Right ventricle myocardium inferior (tissue), 1 donor: Measurements from ENCODE around the gene CCL4. TPM values are rescaled to one million over a fixed set of nuclear protein-coding genes. Genes with fewer than 3 reads are reported as not detected.
A peak's percentile ranks its signal among the peaks of the same experiment; 100 is the strongest.
"Not testable (repeated sequence)": the region's sequence is repeated elsewhere in the genome, so short reads cannot be mapped to it uniquely, and the experiment has no call there.

Experiments used
- ATAC-seq: fragments of 200-7000 bp; cut with Tn5 transposase; one replicate; pipeline ENCODE4 v1.9.1; 2020; ENCODE audit warnings: mild to moderate bottlenecking, moderate library complexity
- DNase-seq: peaks from one replicate; pipeline ENCODE4 v3.0.0; 2021; ENCODE audit errors: missing footprints
- intact Hi-C: fragments of 100-400 bp; cut with DNase I; formaldehyde crosslinking; loops from one replicate; pipeline ENCODE4 v1.11.0; 2022
- total RNA-seq: library from RNA; stranded (reverse); fragmentation: NEBNext Ultra II Directional; extraction: Animal tissue kit (Norgen Biotek cat#: 25700); gene quantifications from one replicate; pipeline ENCODE4 v1.2.1, GENCODE V29; 2021
- donor health status: DM: no; HTN: yes; CAD: no; lungs with severe emphysema.

CCL4 gene
- total RNA-seq, 1 donor from 2014 or later = 0.92 TPM

- ATAC-seq = peak; percentile 81
- intact Hi-C loops = no loop called here
Observed at GRCh38 chr17:36085765-36086164, 17.9 kb upstream of the CCL4 start.

GRCh38 chr17:36086791-36087190 lies 16.8 kb upstream of the CCL4 start:
- intact Hi-C loops = no loop called here
- no peak for DNase-seq
- no peak for ATAC-seq

More at GRCh38 chr17:36085765-36086164, 17.9 kb upstream of the CCL4 start:
- DNase-seq = no peak

- DNase-seq, intact Hi-C loops, ATAC-seq: not testable (repeated sequence)
Observed at GRCh38 chr17:36087471-36087870, 16.2 kb upstream of the CCL4 start.

GRCh38 chr17:36087897-36088572 lies 15.6 kb upstream of the CCL4 start:
- ATAC-seq, intact Hi-C loops, DNase-seq: not testable (repeated sequence)

- ATAC-seq (no peak), DNase-seq (no peak)
- intact Hi-C loops = no loop called here
Observed at GRCh38 chr17:36088670-36089338, 14.8 kb upstream of the CCL4 start.

- ATAC-seq (no peak), DNase-seq (no peak)
- intact Hi-C loops = no loop called here
Observed at GRCh38 chr17:36089339-36089865, 14.2 kb upstream of the CCL4 start.

- DNase-seq (no peak), ATAC-seq (peak; percentile 42)
- intact Hi-C loops = no loop called here
Observed at GRCh38 chr17:36089888-36090836, 13.5 kb upstream of the CCL4 start, which contains the start of gene CCL3. CCL3 (minus strand) TSS chr17:36090143; CDS start chr17:36090058, 85 bp downstream.

GRCh38 chr17:36092230-36092629 lies 11.4 kb upstream of the CCL4 start:
- DNase-seq (no peak), ATAC-seq (no peak)
- intact Hi-C loops = no loop called here

- ATAC-seq, DNase-seq, intact Hi-C loops: not testable (repeated sequence)
Observed at GRCh38 chr17:36092715-36093114, 10.9 kb upstream of the CCL4 start.

- intact Hi-C loops = no loop called here
- ATAC-seq (no peak), DNase-seq (no peak)
Observed at GRCh38 chr17:36094232-36094631, 9.4 kb upstream of the CCL4 start.

- no peak for ATAC-seq
Observed at GRCh38 chr17:36094746-36095145, 8.9 kb upstream of the CCL4 start.

GRCh38 chr17:36095992-36096391 lies 7.6 kb upstream of the CCL4 start:
- intact Hi-C loops = no loop called here

More at GRCh38 chr17:36094746-36095145, 8.9 kb upstream of the CCL4 start:
- DNase-seq = no peak
- intact Hi-C loops = no loop called here

GRCh38 chr17:36099004-36099403 lies 4.6 kb upstream of the CCL4 start:
- intact Hi-C loops, DNase-seq, ATAC-seq: not testable (repeated sequence)

More at GRCh38 chr17:36095992-36096391, 7.6 kb upstream of the CCL4 start:
- ATAC-seq = no peak
- no peak for DNase-seq

GRCh38 chr17:36104246-36104645 lies 619 bp downstream of the CCL4 start:
- intact Hi-C loops, ATAC-seq, DNase-seq: not testable (repeated sequence)

- intact Hi-C loops = no loop called here
- no peak for ATAC-seq
- DNase-seq = no peak
Observed at GRCh38 chr17:36104701-36105181, 1.1 kb downstream of the CCL4 start.

- no peak for ATAC-seq
Observed at GRCh38 chr17:36105781-36106492, 2.3 kb downstream of the CCL4 start.

GRCh38 chr17:36106493-36106835 lies 2.8 kb downstream of the CCL4 start:
- ATAC-seq (no peak), DNase-seq (no peak)
- intact Hi-C loops = no loop called here

More at GRCh38 chr17:36105781-36106492, 2.3 kb downstream of the CCL4 start:
- intact Hi-C loops = no loop called here
- no peak for DNase-seq

- DNase-seq (no peak), ATAC-seq (no peak)
- intact Hi-C loops = no loop called here
Observed at GRCh38 chr17:36107660-36108059, 4.0 kb downstream of the CCL4 start.
